HCEC 1CT (cell line): ENCODE results near the gene DGKH.
"Not testable (repeated sequence)": the region's sequence is repeated elsewhere in the genome, so short reads cannot be mapped to it uniquely, and the experiment has no call there.

Experiments used
- DNase-seq: peaks from one replicate; pipeline ENCODE4 v3.0.0-alpha.2; 2017

DGKH gene

GRCh38 chr13:42123600-42123999 lies 75.2 kb downstream of the DGKH start:
- no peak for DNase-seq

- no peak for DNase-seq
Measured at GRCh38 chr13:42125046-42125445, 76.6 kb downstream of the DGKH start.

GRCh38 chr13:42127047-42127446 lies 78.6 kb downstream of the DGKH start:
- no peak for DNase-seq

- no peak for DNase-seq
Measured at GRCh38 chr13:42129033-42129432, 80.6 kb downstream of the DGKH start.

- DNase-seq = no peak
Measured at GRCh38 chr13:42136518-42136917, 88.1 kb downstream of the DGKH start.

- peak; percentile 67 for DNase-seq
Measured at GRCh38 chr13:42137856-42138537, 89.5 kb downstream of the DGKH start.

GRCh38 chr13:42140494-42140893 lies 92.0 kb downstream of the DGKH start:
- DNase-seq = no peak

GRCh38 chr13:42141052-42141451 lies 92.6 kb downstream of the DGKH start:
- not testable (repeated sequence) for DNase-seq

- no peak for DNase-seq
Measured at GRCh38 chr13:42146359-42146758, 97.9 kb downstream of the DGKH start.

GRCh38 chr13:42148538-42148937 lies 100.1 kb downstream of the DGKH start:
- DNase-seq = no peak

- no peak for DNase-seq
Measured at GRCh38 chr13:42149136-42149535, 100.7 kb downstream of the DGKH start.

GRCh38 chr13:42151781-42152180 lies 103.3 kb downstream of the DGKH start:
- peak; percentile 12 for DNase-seq

GRCh38 chr13:42152495-42152894 lies 104.0 kb downstream of the DGKH start:
- no peak for DNase-seq

GRCh38 chr13:42153199-42154113 lies 105.0 kb downstream of the DGKH start:
- peak; percentile 27 for DNase-seq

- DNase-seq = no peak
Measured at GRCh38 chr13:42155251-42155650, 106.8 kb downstream of the DGKH start.

GRCh38 chr13:42163338-42163737 lies 114.9 kb downstream of the DGKH start:
- DNase-seq = not testable (repeated sequence)

- not testable (repeated sequence) for DNase-seq
Measured at GRCh38 chr13:42163910-42164309, 115.5 kb downstream of the DGKH start.

- DNase-seq = no peak
Measured at GRCh38 chr13:42164557-42165125, 116.2 kb downstream of the DGKH start.

- no peak for DNase-seq
Measured at GRCh38 chr13:42168496-42168895, 120.0 kb downstream of the DGKH start.

GRCh38 chr13:42170029-42170428 lies 121.6 kb downstream of the DGKH start:
- no peak for DNase-seq

- no peak for DNase-seq
Measured at GRCh38 chr13:42173789-42174343, 125.4 kb downstream of the DGKH start.

GRCh38 chr13:42174344-42175162 lies 126.1 kb downstream of the DGKH start:
- DNase-seq = peak; percentile 70

- no peak for DNase-seq
Measured at GRCh38 chr13:42176294-42176693, 127.8 kb downstream of the DGKH start.
